SK-N-SH (cell line): ENCODE data around the gene CCDC169. TPM values are rescaled to one million over a fixed set of nuclear protein-coding genes. Genes with fewer than 3 reads are reported as not detected.

ENCODE experiments used
- CTCF ChIA-PET: fragments of 300-600, 350-600 bp; formaldehyde crosslinking; extraction: SDS; loops from one replicate; lab custom pipeline; 2021; lab: Yijun Ruan, JAX
- POLR2A ChIA-PET: fragments of 350-600 bp; sonication (Branson Sonifier 250); formaldehyde crosslinking; extraction: SDS; loops from one replicate; lab custom pipeline; 2020; ENCODE audit warnings: antibody characterized with exemption, inconsistent platforms; lab: Yijun Ruan, JAX
- DNase-seq: peaks from one replicate; pipeline ENCODE4 v3.0.0; 2012
- H2AFZ ChIP-seq: fragments of 200-600 bp; sonication (generic); 2 replicates; pipeline ENCODE4 v1.8.1; 2016; ENCODE audit warnings: antibody characterized with exemption, mild to moderate bottlenecking, low read depth
- H3F3A ChIP-seq: fragments of 200-600 bp; sonication (generic); replicated peaks from 2 replicates; pipeline ENCODE3; 2016; ENCODE audit warnings: antibody characterized with exemption, mild to moderate bottlenecking; ENCODE audit not compliant: insufficient read depth
- H3K27ac ChIP-seq, 2 experiments: fragments of 200-500 bp in 1 of 2; fragments of 200-600 bp in 1 of 2; sonication (Bioruptor generic) in 1 of 2; sonication (generic), shearing (Covaris generic) in 1 of 2; 2 replicates each; pipeline versions ENCODE4 v1.5.1 to v1.6.1; 2014 to 2016; ENCODE audit warnings: low read depth in 2 of 2, inconsistent platforms in 1 of 2, low read length in 1 of 2, mild to moderate bottlenecking in 1 of 2, mixed read lengths in 1 of 2
- H3K27me3 ChIP-seq: fragments of 200-600 bp; sonication (generic), shearing (Covaris generic); 2 replicates; pipeline ENCODE4 v1.6.1; 2016; ENCODE audit warnings: mixed run types; ENCODE audit not compliant: insufficient read depth
- H3K36me3 ChIP-seq, 2 experiments: fragments of 200-500 bp in 1 of 2; fragments of 200-600 bp in 1 of 2; sonication (Bioruptor generic) in 1 of 2; sonication (generic) in 1 of 2; replicated peaks in 1 of 2; 2 replicates each; pipeline versions ENCODE3 to v1.5.1; 2014 to 2016; ENCODE audit warnings: low read length in 1 of 2, mild to moderate bottlenecking in 1 of 2; ENCODE audit not compliant: insufficient read depth in 2 of 2, control insufficient read depth in 1 of 2
- H3K4me1 ChIP-seq, 2 experiments: fragments of 200-500 bp in 1 of 2; fragments of 200-600 bp in 1 of 2; sonication (Bioruptor generic) in 1 of 2; sonication (generic), shearing (Covaris generic) in 1 of 2; 2 replicates each; pipeline versions ENCODE4 v1.5.1 to v1.6.1; 2014 to 2016; ENCODE audit warnings: low read depth in 1 of 2, low read length in 1 of 2, mixed run types in 1 of 2; ENCODE audit not compliant: insufficient read depth in 2 of 2, control insufficient read depth in 1 of 2
- H3K4me2 ChIP-seq: fragments of 200-600 bp; sonication (generic), shearing (Covaris generic); 2 replicates; pipeline ENCODE4 v1.6.1; 2017; ENCODE audit warnings: mixed run types
- H3K4me3 ChIP-seq, 2 experiments: fragments of 200-500 bp in 1 of 2; fragments of 200-600 bp in 1 of 2; sonication (Bioruptor generic) in 1 of 2; sonication (generic), shearing (Covaris generic) in 1 of 2; 2 replicates each; pipeline versions ENCODE4 v1.5.1 to v1.8.1; 2014 to 2016; ENCODE audit warnings: low read depth in 2 of 2, inconsistent platforms in 1 of 2, low read length in 1 of 2, mild to moderate bottlenecking in 1 of 2, mixed read lengths in 1 of 2, moderate library complexity in 1 of 2
- H3K79me2 ChIP-seq: fragments of 200-600 bp; sonication (generic); 2 replicates; pipeline ENCODE4 v1.8.1; 2017; ENCODE audit warnings: mild to moderate bottlenecking; ENCODE audit not compliant: insufficient read depth
- H3K9ac ChIP-seq: fragments of 200-600 bp; sonication (generic); 2 replicates; pipeline ENCODE4 v1.6.1; 2017; ENCODE audit warnings: mixed run types
- H3K9me2 ChIP-seq: fragments of 200-600 bp; sonication (generic); 2 replicates; pipeline ENCODE4 v1.6.1; 2017; ENCODE audit warnings: mixed run types
- H3K9me3 ChIP-seq: fragments of 200-600 bp; sonication (generic); 2 replicates; pipeline ENCODE4 v1.6.1; 2017; ENCODE audit warnings: mixed run types, mild to moderate bottlenecking, moderate library complexity
- H4K20me1 ChIP-seq: fragments of 200-600 bp; sonication (generic); 2 replicates; pipeline ENCODE4 v1.6.1; 2017; ENCODE audit warnings: mild to moderate bottlenecking, mixed run types; ENCODE audit not compliant: insufficient read depth
- CHD2 ChIP-seq: fragments of 150-350 bp; IDR thresholded peaks from 2 replicates; pipeline ENCODE4 v1.6.1; 2018; ENCODE audit warnings: low read length; ENCODE audit not compliant: partially characterized antibody
- CTCF ChIP-seq: fragments of 200-600 bp; sonication (generic); IDR thresholded peaks from 2 replicates; pipeline ENCODE4 v1.6.1; 2017; ENCODE audit warnings: antibody characterized with exemption, mild to moderate bottlenecking, moderate library complexity
- ELF1 ChIP-seq: IDR thresholded peaks from 2 replicates; pipeline ENCODE4 v1.4.0; 2012
- EP300 ChIP-seq, 2 experiments: IDR thresholded peaks; 2 replicates each; pipeline versions ENCODE4 v1.4.0 to v1.6.1; 2012; ENCODE audit warnings: borderline replicate concordance in 1 of 2, low read depth in 1 of 2, low read length in 1 of 2
- EZH2phosphoT487 ChIP-seq: fragments of 200-600 bp; sonication (generic); IDR thresholded peaks from 2 replicates; pipeline ENCODE4 v1.6.1; 2017; ENCODE audit warnings: low read depth, mixed run types, mild to moderate bottlenecking, antibody characterized with exemption, moderate library complexity, borderline replicate concordance
- GABPA ChIP-seq: IDR thresholded peaks from 2 replicates; pipeline ENCODE4 v1.4.0; 2012; ENCODE audit warnings: low read depth, mild to moderate bottlenecking
- MEF2A ChIP-seq: IDR thresholded peaks from 2 replicates; pipeline ENCODE4 v1.4.0; 2012; ENCODE audit warnings: low read depth, borderline replicate concordance
- NRF1 ChIP-seq: IDR thresholded peaks from 2 replicates; pipeline ENCODE4 v1.6.1; 2012; ENCODE audit warnings: low read depth, mild to moderate bottlenecking, low read length
- PBX3 ChIP-seq: IDR thresholded peaks from 2 replicates; pipeline ENCODE4; 2012
- POLR2AphosphoS5 ChIP-seq: IDR thresholded peaks from 2 replicates; pipeline ENCODE4 v1.6.1; 2012; ENCODE audit warnings: low read depth, low read length
- RAD21 ChIP-seq: IDR thresholded peaks from 2 replicates; pipeline ENCODE4 v1.6.1; 2012; ENCODE audit warnings: mild to moderate bottlenecking, low read length
- RXRA ChIP-seq: IDR thresholded peaks from 2 replicates; pipeline ENCODE4 v1.4.0; 2012; ENCODE audit warnings: low read depth, mild to moderate bottlenecking, borderline replicate concordance
- SMC3 ChIP-seq: IDR thresholded peaks from 2 replicates; pipeline ENCODE4 v1.6.1; 2012; ENCODE audit warnings: low read depth, low read length, improper control_type of control experiment
- TAF1 ChIP-seq: IDR thresholded peaks from 2 replicates; pipeline ENCODE4 v1.6.1; 2012; ENCODE audit warnings: low read depth, mild to moderate bottlenecking, low read length, moderate library complexity, borderline replicate concordance
- TEAD4 ChIP-seq: IDR thresholded peaks from 2 replicates; pipeline ENCODE4 v1.4.0; 2012; ENCODE audit warnings: mild to moderate bottlenecking, borderline replicate concordance; ENCODE audit not compliant: insufficient read depth
- USF1 ChIP-seq: IDR thresholded peaks from 2 replicates; pipeline ENCODE4 v1.4.0; 2012; ENCODE audit warnings: low read depth, borderline replicate concordance
- YY1 ChIP-seq: IDR thresholded peaks from 2 replicates; pipeline ENCODE4 v1.4.0; 2012; ENCODE audit warnings: low read depth, mild to moderate bottlenecking
- WGBS: methylation state at CpG from one replicate; pipeline ENCODE4 v1.1.6; 2017; ENCODE audit warnings: low lambda C conversion rate; 5-methylcytosine and 5-hydroxymethylcytosine counted together
- polyA plus RNA-seq, 3 experiments: library from polyadenylated mRNA; depleted of rRNA; stranded (reverse); fragments of >200 nt; gene quantifications; 2 replicates each; pipeline ENCODE4 v1.2.3, GENCODE V29; 2012

Gene CCDC169
- polyA plus RNA-seq, 1 of the 3 experiments (the other 2 are of a cell fraction): 1.8 TPM

GRCh38 chr13:36282821-36283432 lies 14.7 kb downstream of the CCDC169 start:
- Histone ChIP-seq H4K20me1 (no peaks in the 10 kb centered on the region), H3K4me1 (no peaks in the 10 kb centered on the region; a peak in 1 of 4 replicates), H2AFZ (no peak overlapping the region), H3K36me3 (no peaks in the 10 kb centered on the region), H3K27ac (no peak overlapping the region), H3F3A (no peaks in the 10 kb centered on the region), H3K4me3 (no peak overlapping the region; a peak in 1 of 4 replicates), H3K27me3 (no peaks in the 10 kb centered on the region), H3K9me2 (no peaks in the 10 kb centered on the region), H3K4me2 (no peak overlapping the region), H3K9ac (no peak overlapping the region), H3K9me3 (0 out of 2 replicates have a peak, but pooled peaks cover 4% of the 10 kb centered on the region), H3K79me2 (no peaks in the 10 kb centered on the region)
- ChIA-PET POLR2A (no interaction called here), CTCF (interaction anchor here (0.6 to 4.8 kb wide), 52 partner anchors 8 to 1603 kb away, joined by 3 to 56 read pairs (median 4); partner anchors contain the start of gene CCDC169)
- TF ChIP-seq CTCF (peak; percentile 92), ELF1 (no peak), RAD21 (peak; percentile 88), SMC3 (peak; percentile 58)
- DNase-seq: peak; percentile 44
- 44% methylated on average over 6 of the region's 6 CpGs for WGBS

- peak; percentile 89 for TF ChIP-seq SMC3
- no peak for TF ChIP-seq EP300 (IDR thresholded peaks at IDR 0.05; ENCODE audit: borderline replicate concordance in 1 of 2, low read depth in 1 of 2, low read length in 1 of 2)
- no peak for TF ChIP-seq TAF1
- no peak for TF ChIP-seq MEF2A
- peak; percentile 87 for TF ChIP-seq RAD21
- TF ChIP-seq EZH2phosphoT487: no peak
- TF ChIP-seq RXRA: no peak
- TF ChIP-seq GABPA: no peak
- TF ChIP-seq CTCF: peak; percentile 80
- TF ChIP-seq TEAD4: no peak
- TF ChIP-seq POLR2AphosphoS5: no peak
- no peak for TF ChIP-seq YY1
- TF ChIP-seq NRF1: no peak
- TF ChIP-seq ELF1: no peak
- no peak for TF ChIP-seq USF1
- TF ChIP-seq PBX3: no peak
- no peak for TF ChIP-seq CHD2
- TF ChIP-seq, all 33 proteins: peak for 3
- Histone ChIP-seq H3K4me2 (no peak overlapping the region), H3K27ac (no peak overlapping the region), H3F3A (no peaks in the 10 kb centered on the region), H3K36me3 (no peaks in the 10 kb centered on the region), H3K9me3 (no peaks in the 10 kb centered on the region), H3K4me1 (0 out of 4 replicates have a peak, but pooled peaks cover 0 to 5% of the 10 kb centered on the region in 2 experiments), H3K79me2 (no peaks in the 10 kb centered on the region), H2AFZ (no peak overlapping the region), H3K9me2 (no peaks in the 10 kb centered on the region), H3K27me3 (no peaks in the 10 kb centered on the region), H3K4me3 (no peak overlapping the region), H4K20me1 (no peaks in the 10 kb centered on the region), H3K9ac (no peak overlapping the region)
- POLR2A ChIA-PET: interaction anchor here (1.1 kb wide), 1 partner anchor 298 kb away, joined by 3 read pairs; no protein-coding TSS in a partner anchor
- DNase-seq: peak; percentile 39
- 50% methylated on average over 3 of the region's 3 CpGs for WGBS
- CTCF ChIA-PET: interaction anchor here (0.6 to 14.1 kb wide), 46 partner anchors 9 to 576 kb away, joined by 3 to 228 read pairs (median 4); partner anchors contain the start of gene CCNA1
These were observed 22.2 kb downstream of the CCDC169 start for GRCh38 chr13:36275190-36276002.
